ENCODE data around the gene FKBP10. TPM values are rescaled to one million over a fixed set of nuclear protein-coding genes. Genes with fewer than 3 reads are reported as not detected.
A peak's percentile ranks its signal among the peaks of the same experiment; 100 is the strongest.

FKBP10 gene
- total RNA-seq, 6 experiments from 2014 or later: 417 to 500 (median 442) TPM

GRCh38 chr17:41864498-41864835, 51.7 kb downstream of the FKBP10 start:
- Mint-ChIP-seq H3K4me3 (no peak overlapping the region), H3K27ac (no peak overlapping the region), H3K4me1 (ENCODE audit: low read depth) (peaks cover 19% of the 10 kb centered on the region), H3K27me3 (ENCODE audit: insufficient read depth) (no peaks in the 10 kb centered on the region; the same call in none of the 2 replicates), H3K9me3 (no peaks in the 10 kb centered on the region), H3K36me3 (ENCODE audit: low read depth) (peaks cover 20% of the 10 kb centered on the region; the same call in 1 of the 2 replicates)
- DNase-seq: no peak
- TF ChIP-seq, protein P1, sequence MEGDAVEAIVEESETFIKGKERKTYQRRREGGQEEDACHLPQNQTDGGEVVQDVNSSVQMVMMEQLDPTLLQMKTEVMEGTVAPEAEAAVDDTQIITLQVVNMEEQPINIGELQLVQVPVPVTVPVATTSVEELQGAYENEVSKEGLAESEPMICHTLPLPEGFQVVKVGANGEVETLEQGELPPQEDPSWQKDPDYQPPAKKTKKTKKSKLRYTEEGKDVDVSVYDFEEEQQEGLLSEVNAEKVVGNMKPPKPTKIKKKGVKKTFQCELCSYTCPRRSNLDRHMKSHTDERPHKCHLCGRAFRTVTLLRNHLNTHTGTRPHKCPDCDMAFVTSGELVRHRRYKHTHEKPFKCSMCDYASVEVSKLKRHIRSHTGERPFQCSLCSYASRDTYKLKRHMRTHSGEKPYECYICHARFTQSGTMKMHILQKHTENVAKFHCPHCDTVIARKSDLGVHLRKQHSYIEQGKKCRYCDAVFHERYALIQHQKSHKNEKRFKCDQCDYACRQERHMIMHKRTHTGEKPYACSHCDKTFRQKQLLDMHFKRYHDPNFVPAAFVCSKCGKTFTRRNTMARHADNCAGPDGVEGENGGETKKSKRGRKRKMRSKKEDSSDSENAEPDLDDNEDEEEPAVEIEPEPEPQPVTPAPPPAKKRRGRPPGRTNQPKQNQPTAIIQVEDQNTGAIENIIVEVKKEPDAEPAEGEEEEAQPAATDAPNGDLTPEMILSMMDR (IDR thresholded peaks at IDR 0.05): no peak

- H3K4me3 Mint-ChIP-seq: no peak within 1 kb of the TSS; the same call in 1 of the 2 replicates
- peaks cover 19% of the 10 kb centered on the region for H3K4me1 Mint-ChIP-seq (ENCODE audit: low read depth)
- no peaks in the 10 kb centered on the region; the same call in none of the 2 replicates for H3K27me3 Mint-ChIP-seq (ENCODE audit: insufficient read depth)
- peaks cover 20% of the 10 kb centered on the region; the same call in 1 of the 2 replicates for H3K36me3 Mint-ChIP-seq (ENCODE audit: low read depth)
- no peaks in the 10 kb centered on the region for H3K9me3 Mint-ChIP-seq
- peak; percentile 87 for DNase-seq
- H3K27ac Mint-ChIP-seq: peak within 1 kb of the TSS; percentile 78
- TF ChIP-seq, protein P1 (IDR thresholded peaks at IDR 0.05): no peak; the same call in 1 of the 2 replicates
Observed at GRCh38 chr17:41864836-41865595, 52.2 kb downstream of the FKBP10 start, which contains the start of gene KLHL11. TSS of gene KLHL11 (minus strand) at chr17:41865423. CDS start at chr17:41865370, 53 bp downstream.

DNA sequence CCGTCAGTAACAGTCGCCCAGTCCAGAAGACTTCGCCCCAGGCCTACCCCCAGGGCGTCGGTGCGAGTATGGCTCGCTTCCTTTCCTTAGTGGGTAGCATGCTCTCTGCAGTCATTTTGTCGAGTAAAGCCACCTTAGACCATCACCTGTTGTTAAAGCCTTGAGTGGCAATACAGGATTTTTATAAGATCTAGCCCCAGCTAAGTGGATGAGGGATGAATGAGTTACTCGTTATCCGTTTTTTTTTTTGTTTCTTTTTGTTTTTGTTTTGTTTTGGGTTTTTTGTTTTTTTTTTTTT, 52.7 kb downstream of the FKBP10 start:
- peaks cover 16% of the 10 kb centered on the region for H3K4me1 Mint-ChIP-seq (ENCODE audit: low read depth)
- H3K27ac Mint-ChIP-seq: peak overlapping the region; percentile 78
- H3K9me3 Mint-ChIP-seq: no peaks in the 10 kb centered on the region
- H3K4me3 Mint-ChIP-seq: no peak overlapping the region; the same call in 1 of the 2 replicates
- TF ChIP-seq, protein P1 (IDR thresholded peaks at IDR 0.05): no peak
- peaks cover 21% of the 10 kb centered on the region for H3K36me3 Mint-ChIP-seq (ENCODE audit: low read depth)
- no peak for DNase-seq
- no peaks in the 10 kb centered on the region; the same call in none of the 2 replicates for H3K27me3 Mint-ChIP-seq (ENCODE audit: insufficient read depth)

DNA sequence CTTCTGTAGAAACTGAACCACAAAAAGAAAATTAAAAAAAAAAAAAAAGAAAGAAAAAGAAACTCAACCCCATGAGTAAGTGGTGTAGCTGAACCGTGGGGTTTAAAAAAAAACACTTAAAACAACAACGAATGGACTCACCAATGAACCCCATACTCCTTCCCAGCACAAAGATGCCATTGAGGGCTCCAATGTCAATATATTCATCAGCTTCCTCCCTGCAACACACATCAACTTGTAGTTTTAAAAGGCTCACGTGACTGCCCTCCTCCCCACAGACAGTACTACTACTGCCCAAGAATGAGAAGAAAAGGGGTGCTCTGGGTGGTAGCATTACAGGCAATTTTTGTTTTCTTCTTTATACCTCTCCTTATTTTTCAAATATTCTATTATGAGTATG, 55.8 kb downstream of the FKBP10 start:
- DNase-seq: no peak
- H3K36me3 Mint-ChIP-seq (ENCODE audit: low read depth): peaks cover 42% of the 10 kb centered on the region
- H3K9me3 Mint-ChIP-seq: no peaks in the 10 kb centered on the region
- no peaks in the 10 kb centered on the region; the same call in 1 of the 2 replicates for H3K27me3 Mint-ChIP-seq (ENCODE audit: insufficient read depth)
- no peak overlapping the region; the same call in 1 of the 2 replicates for H3K27ac Mint-ChIP-seq
- TF ChIP-seq, protein P1 (IDR thresholded peaks at IDR 0.05): no peak
- 0 out of 2 replicates have a peak, but pooled peaks cover 4% of the 10 kb centered on the region for H3K4me1 Mint-ChIP-seq (ENCODE audit: low read depth)
- no peak overlapping the region for H3K4me3 Mint-ChIP-seq

DNA sequence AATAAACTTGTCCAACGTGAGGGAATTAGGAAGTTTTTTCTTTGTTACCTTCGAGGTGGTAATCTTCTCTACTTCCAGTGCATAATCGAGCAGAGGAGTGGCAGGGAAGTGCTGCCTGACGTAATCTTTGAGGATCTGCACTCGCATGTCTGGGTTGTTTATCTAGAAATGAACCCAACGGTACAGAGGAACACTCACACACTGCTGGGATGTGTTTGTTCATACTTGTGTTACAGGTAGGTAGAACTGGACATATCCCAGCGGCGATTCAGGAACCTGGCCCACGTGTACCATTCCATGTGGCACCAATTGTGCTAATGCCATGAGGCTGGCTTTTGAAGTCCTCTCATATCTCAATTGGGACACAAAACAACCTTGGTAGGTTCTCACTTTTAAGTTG, 56.6 kb downstream of the FKBP10 start:
- Mint-ChIP-seq H3K4me1 (ENCODE audit: low read depth) (0 out of 2 replicates have a peak, but pooled peaks cover 4% of the 10 kb centered on the region), H3K9me3 (no peaks in the 10 kb centered on the region), H3K27me3 (ENCODE audit: insufficient read depth) (no peaks in the 10 kb centered on the region; the same call in 1 of the 2 replicates), H3K27ac (no peak overlapping the region), H3K36me3 (ENCODE audit: low read depth) (peaks cover 42% of the 10 kb centered on the region), H3K4me3 (no peak overlapping the region)
- no peak for DNase-seq
- TF ChIP-seq, protein P1 (IDR thresholded peaks at IDR 0.05): no peak

All from HFFc6 (cell line).